HG03565 (cell line): ENCODE results near the gene TBC1D2B.
"Not testable (repeated sequence)": the region's sequence is repeated elsewhere in the genome, so short reads cannot be mapped to it uniquely, and the experiment has no call there.

Experiments used
- ATAC-seq: cut with Tn5 transposase; IDR thresholded peaks from one replicate; pipeline ENCODE4 v1.9.1; 2021; ENCODE audit warnings: mild to moderate bottlenecking, moderate library complexity; ENCODE audit not compliant: unreplicated experiment

The TBC1D2B gene

GRCh38 chr15:77953926-77954325 is 123.6 kb downstream of the TBC1D2B start:
- not testable (repeated sequence) for ATAC-seq

GRCh38 chr15:77952928-77953446 is 124.5 kb downstream of the TBC1D2B start:
- ATAC-seq, result not testable (repeated sequence)

GRCh38 chr15:77951105-77951786 is 126.3 kb downstream of the TBC1D2B start:
- ATAC-seq, result not testable (repeated sequence)

GRCh38 chr15:77950470-77950869 is 127.0 kb downstream of the TBC1D2B start:
- ATAC-seq, result not testable (repeated sequence)

- ATAC-seq, result no peak
Observed at GRCh38 chr15:77945566-77945965, 131.9 kb downstream of the TBC1D2B start.
